ENCODE data around the gene KRTAP4-11. TPM values are rescaled to one million over a fixed set of nuclear protein-coding genes. Genes with fewer than 3 reads are reported as not detected.

KRTAP4-11 gene
- not detected in 2 replicates for total RNA-seq

DNA sequence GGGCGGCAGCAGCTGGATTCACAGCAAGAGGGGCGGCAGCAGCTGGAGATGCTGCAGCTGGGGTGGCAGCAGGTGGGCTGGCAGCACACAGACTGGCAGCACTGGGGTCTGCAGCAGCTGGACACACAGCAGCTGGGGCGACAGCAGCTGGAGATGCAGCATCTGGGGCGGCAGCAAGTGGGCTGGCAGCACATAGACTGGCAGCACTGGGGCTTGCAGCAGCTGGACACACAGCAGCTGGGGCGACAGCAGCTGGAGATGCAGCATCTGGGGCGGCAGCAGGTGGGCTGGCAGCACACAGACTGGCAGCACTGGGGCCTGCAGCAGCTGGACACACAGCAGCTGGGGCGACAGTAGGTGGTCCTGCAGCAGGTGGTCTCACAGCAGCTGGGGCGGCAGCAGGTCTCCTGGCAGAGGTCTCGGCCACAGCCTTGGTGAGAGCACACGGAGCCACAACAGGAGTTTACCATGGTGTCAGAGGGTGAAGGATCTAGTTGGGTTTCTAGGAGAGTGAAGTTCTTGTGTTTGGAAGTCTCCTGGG lies at the start of gene KRTAP4-11:
Gene KRTAP4-11, minus strand, starts transcription at position 528 of the 541 bp plus-strand sequence. Its CDS starts 58 bp downstream, at position 470.

DNA sequence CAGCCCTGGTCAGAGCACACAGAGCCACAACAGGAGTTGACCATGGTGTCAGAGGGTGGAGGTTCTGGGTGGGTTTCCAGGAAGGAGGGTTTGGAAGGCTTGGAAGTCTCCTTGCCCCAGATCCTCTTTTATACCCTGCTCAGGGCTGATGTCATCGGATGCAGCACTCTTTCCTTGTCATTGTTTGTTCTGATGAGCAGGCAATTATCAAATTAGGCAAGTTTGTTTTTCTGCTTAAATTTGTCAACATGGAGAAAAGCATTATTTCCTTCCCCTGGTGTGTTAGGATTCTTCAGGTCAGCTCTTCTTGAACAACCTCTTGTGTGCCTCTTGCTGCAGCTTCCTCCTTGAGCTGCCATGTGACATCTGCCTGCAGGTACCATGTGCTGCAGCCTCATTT lies 42.5 kb upstream of the KRTAP4-11 start, which contains the start of gene KRTAP4-4:
Gene KRTAP4-4, minus strand, starts transcription at position 101 of the 400 bp plus-strand sequence. Its CDS starts 57 bp downstream, at position 44.

DNA sequence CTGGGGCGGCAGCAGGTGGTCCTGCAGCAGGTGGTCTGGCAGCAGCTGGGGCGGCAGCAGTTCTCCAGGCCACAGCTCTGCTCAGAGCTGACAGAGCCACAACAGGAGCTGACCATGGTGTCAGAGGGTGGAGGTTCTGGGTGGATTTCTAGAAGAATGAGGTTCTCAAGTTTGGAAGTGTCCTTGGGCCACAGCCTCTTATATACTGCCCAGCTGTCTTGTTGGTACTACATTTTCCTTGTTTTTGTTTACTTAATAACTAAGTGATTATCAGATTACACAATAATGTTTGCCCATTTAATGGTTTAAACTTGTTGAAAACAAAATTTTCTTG lies 31.4 kb upstream of the KRTAP4-11 start, which contains the start of gene KRTAP4-5:
Gene KRTAP4-5, minus strand, starts transcription at position 174 of the 334 bp plus-strand sequence. Its CDS starts 58 bp downstream, at position 116.

DNA sequence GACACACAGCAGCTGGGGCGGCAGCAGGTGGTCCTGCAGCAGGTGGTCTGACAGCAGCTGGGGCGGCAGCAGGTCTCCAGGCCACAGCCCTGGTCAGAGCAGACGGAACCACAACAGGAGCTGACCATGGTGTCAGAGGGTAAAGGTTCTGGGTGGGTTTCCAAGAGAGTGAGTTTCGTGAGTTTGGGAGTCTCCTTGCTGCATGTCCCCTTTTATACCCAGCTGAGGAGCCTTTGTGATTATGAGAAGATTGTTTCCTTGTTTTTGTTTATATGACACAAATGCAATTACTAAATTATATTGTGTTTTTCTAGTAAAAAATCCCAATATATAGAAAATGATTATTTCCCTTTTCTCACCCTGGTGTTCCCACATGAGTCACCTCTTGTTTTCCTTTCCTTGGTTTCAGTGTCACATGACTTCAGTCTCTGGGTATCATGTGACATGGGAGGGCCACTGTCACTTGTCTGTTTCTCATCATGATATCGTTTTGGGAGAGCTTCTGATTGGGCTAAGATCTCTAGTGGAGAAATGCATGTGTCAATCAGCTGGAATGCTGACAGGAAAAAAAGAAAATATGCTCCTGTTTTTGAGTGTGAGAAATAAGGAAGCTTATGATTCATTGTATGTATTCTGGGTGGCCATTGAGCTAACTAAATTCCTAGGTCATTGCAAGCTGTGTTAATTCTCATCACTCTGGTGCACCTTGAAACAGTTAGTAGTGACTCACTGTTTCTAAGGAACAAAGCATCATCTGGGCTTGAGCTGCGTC lies 22.4 kb upstream of the KRTAP4-11 start, which contains the start of gene KRTAP4-6:
Gene KRTAP4-6, minus strand, starts transcription at position 185 of the 772 bp plus-strand sequence. Its CDS starts 57 bp downstream, at position 128.

DNA sequence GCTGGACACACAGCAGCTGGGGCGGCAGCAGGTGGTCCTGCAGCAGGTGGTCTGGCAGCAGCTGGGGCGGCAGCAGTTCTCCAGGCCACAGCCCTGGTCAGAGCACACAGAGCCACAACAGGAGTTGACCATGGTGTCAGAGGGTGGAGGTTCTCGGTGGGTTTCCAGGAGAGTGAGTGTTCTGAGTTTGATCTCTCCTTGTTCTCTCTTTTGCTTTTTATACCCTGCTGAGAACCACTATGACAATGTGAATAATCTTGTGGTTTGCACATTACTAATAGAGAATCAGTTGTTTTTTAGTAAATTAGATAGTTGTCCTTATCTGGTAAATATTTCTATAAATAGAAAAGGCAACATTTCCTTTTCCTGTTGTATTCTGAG lies 5.8 kb upstream of the KRTAP4-11 start, which contains the start of gene KRTAP4-12:
Gene KRTAP4-12, minus strand, starts transcription at position 192 of the 381 bp plus-strand sequence. Its CDS starts 60 bp downstream, at position 132.

DNA sequence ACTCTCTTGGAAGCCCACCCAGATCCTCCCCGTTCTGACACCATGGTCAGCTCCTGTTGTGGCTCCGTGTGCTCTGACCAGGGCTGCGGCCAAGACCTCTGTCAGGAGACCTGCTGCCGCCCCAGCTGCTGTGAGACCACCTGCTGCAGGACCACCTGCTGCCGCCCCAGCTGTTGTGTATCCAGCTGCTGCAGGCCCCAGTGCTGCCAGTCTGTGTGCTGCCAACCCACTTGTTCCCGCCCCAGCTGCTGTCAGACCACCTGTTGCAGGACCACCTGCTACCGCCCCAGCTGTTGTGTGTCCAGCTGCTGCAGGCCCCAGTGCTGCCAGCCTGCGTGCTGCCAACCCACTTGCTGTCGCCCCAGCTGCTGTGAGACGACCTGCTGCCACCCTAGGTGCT lies 12.8 kb downstream of the KRTAP4-11 start, which contains the start of gene KRTAP4-9:
Gene KRTAP4-9, plus strand, starts transcription at position 43 of the 400 bp plus-strand sequence. Its CDS starts 0 bp downstream, at position 43.

DNA sequence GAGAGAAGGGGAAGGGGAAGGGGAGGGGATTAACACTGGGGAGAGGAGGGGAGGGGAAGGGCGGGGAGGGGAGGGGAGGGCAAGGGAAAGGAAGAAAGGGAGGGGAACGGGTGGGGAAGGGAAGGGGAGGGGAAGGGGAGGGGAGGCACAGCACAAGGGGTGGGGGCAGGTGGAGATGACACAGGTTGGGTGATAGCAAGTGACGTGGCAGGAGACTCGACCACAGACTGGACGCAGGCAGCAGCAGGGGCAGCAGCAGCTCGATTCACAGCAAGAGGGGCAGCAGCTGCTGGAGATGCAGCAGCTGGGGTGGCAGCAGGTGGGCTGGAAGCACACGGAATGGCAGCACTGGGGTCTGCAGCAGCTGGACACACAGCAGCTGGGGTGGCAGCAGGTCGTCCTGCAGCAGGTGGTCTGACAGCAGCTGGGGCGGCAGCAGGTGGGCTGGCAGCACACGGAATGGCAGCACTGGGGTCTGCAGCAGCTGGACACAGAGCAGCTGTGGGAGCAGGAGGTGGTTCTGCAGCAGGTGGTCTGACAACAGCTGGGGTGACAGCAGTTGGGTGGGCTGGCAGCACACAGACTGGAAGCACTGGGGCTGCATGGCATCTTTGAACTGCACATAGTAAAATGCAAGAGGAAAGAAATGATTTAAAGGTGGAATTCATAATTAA lies 16.4 kb downstream of the KRTAP4-11 start, which contains the start of gene KRTAP4-16:
Gene KRTAP4-16, minus strand, starts transcription at position 624 of the 674 bp plus-strand sequence. Its CDS starts 0 bp downstream, at position 624.

DNA sequence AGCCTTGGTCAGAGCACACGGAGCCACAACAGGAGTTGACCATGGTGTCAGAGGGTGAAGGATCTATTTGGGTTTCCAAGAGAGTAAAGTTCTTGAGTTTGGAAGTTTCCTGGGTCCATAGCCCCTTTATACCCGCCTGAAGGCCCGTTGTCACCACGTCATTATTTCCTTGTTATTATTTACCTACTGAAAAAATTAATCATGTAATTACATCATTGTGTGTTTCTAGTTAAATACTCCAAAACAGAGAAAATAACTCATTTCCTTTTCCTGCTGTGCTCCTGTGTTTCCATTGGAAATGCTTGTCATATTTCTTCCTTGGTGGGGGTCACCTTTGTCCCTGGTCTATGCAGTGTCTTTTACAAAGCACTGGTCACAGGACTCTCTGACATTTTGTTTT lies 20.1 kb downstream of the KRTAP4-11 start, which contains the start of gene KRTAP4-8:
Gene KRTAP4-8, minus strand, starts transcription at position 101 of the 400 bp plus-strand sequence. Its CDS starts 58 bp downstream, at position 43.

DNA sequence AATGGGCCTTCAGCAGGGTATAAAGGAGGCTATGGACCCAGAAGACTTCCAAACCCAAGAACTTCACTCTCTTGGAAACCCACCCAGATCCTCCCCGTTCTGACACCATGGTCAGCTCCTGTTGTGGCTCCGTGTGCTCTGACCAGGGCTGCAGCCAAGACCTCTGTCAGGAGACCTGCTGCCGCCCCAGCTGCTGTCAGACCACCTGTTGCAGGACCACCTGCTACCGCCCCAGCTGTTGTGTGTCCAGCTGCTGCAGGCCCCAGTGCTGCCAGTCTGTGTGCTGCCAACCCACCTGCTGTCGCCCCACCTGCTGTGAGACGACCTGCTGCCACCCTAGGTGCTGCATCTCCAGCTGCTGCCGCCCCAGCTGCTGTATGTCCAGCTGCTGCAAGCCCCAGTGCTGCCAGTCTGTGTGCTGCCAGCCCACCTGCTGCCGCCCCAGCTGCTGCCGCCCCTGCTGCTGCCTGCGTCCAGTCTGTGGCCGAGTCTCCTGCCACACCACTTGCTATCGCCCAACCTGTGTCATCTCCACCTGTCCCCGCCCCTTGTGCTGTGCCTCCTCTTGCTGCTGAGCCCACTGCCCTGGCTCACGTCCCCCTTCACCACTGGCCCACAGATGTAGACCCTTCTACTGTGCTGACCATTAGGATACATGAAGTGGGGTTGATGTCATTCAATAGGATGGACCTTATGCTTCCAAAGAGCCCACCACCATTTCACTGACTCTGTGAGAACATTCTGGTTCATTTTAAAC lies 33.9 kb downstream of the KRTAP4-11 start, which contains the start of gene KRTAP4-7:
Gene KRTAP4-7, plus strand, starts transcription at position 51 of the 757 bp plus-strand sequence. Its CDS starts 57 bp downstream, at position 108.

Other genes starting within 250 kb of the KRTAP4-11 start
- gene KRT20, start 233.1 kb downstream of the KRTAP4-11 start, total RNA-seq: not detected in 2 replicates
- gene KRT23, start 180.7 kb downstream of the KRTAP4-11 start, total RNA-seq: not detected in 2 replicates
- not detected in 2 replicates for gene KRT39, start 151.4 kb downstream of the KRTAP4-11 start, total RNA-seq
- not detected in 2 replicates for gene KRT40, start 134.0 kb downstream of the KRTAP4-11 start, total RNA-seq
- gene KRTAP3-3, start 124.2 kb downstream of the KRTAP4-11 start, total RNA-seq: not detected in 2 replicates
- gene KRTAP3-2, start 118.5 kb downstream of the KRTAP4-11 start, total RNA-seq: not detected in 2 replicates
- not detected in 2 replicates for gene KRTAP3-1, start 109.2 kb downstream of the KRTAP4-11 start, total RNA-seq
- gene KRTAP1-5, start 91.2 kb downstream of the KRTAP4-11 start, total RNA-seq: not detected in 2 replicates
- not detected in 2 replicates for gene KRTAP1-4, start 88.2 kb downstream of the KRTAP4-11 start, total RNA-seq
- gene KRTAP1-3, start 83.5 kb downstream of the KRTAP4-11 start, total RNA-seq: not detected in 2 replicates
- not detected in 2 replicates for gene KRTAP1-1, start 76.9 kb downstream of the KRTAP4-11 start, total RNA-seq
- gene KRTAP2-1, start 71.1 kb downstream of the KRTAP4-11 start, total RNA-seq: not detected in 2 replicates
- not detected in 2 replicates for gene KRTAP2-2, start 63.1 kb downstream of the KRTAP4-11 start, total RNA-seq
- not detected in 2 replicates for gene KRTAP2-3, start 58.3 kb downstream of the KRTAP4-11 start, total RNA-seq
- gene KRTAP2-4, start 52.5 kb downstream of the KRTAP4-11 start, total RNA-seq: not detected in 2 replicates
- not detected in 2 replicates for gene KRTAP4-7, start 34.2 kb downstream of the KRTAP4-11 start, total RNA-seq
- not detected in 2 replicates for gene KRTAP4-8, start 20.2 kb downstream of the KRTAP4-11 start, total RNA-seq
- gene KRTAP4-16, start 16.2 kb downstream of the KRTAP4-11 start, total RNA-seq: not detected in 2 replicates
- not detected in 2 replicates for gene KRTAP4-9, start 13.0 kb downstream of the KRTAP4-11 start, total RNA-seq
- gene KRTAP4-12, start 5.8 kb upstream of the KRTAP4-11 start, total RNA-seq: not detected in 2 replicates
- not detected in 2 replicates for gene KRTAP4-6, start 22.2 kb upstream of the KRTAP4-11 start, total RNA-seq
- gene KRTAP4-5, start 31.5 kb upstream of the KRTAP4-11 start, total RNA-seq: not detected in 2 replicates
- gene KRTAP4-4, start 42.4 kb upstream of the KRTAP4-11 start, total RNA-seq: not detected in 2 replicates
- gene KRTAP4-3, start 49.8 kb upstream of the KRTAP4-11 start, total RNA-seq: not detected in 2 replicates
- not detected in 2 replicates for gene KRTAP4-2, start 59.8 kb upstream of the KRTAP4-11 start, total RNA-seq
- gene KRTAP4-1, start 66.5 kb upstream of the KRTAP4-11 start, total RNA-seq: not detected in 2 replicates
- gene KRTAP9-1, start 71.5 kb upstream of the KRTAP4-11 start, total RNA-seq: not detected in 2 replicates
- not detected in 2 replicates for gene KRTAP9-2, start 108.3 kb upstream of the KRTAP4-11 start, total RNA-seq
- not detected in 2 replicates for gene KRTAP9-3, start 114.1 kb upstream of the KRTAP4-11 start, total RNA-seq
- not detected in 2 replicates for gene KRTAP9-8, start 119.6 kb upstream of the KRTAP4-11 start, total RNA-seq
- not detected in 2 replicates for gene KRTAP9-4, start 131.3 kb upstream of the KRTAP4-11 start, total RNA-seq
- not detected in 2 replicates for gene KRTAP9-9, start 137.0 kb upstream of the KRTAP4-11 start, total RNA-seq
- not detected in 2 replicates for gene KRTAP9-6, start 147.0 kb upstream of the KRTAP4-11 start, total RNA-seq
- gene KRTAP9-7, start 157.3 kb upstream of the KRTAP4-11 start, total RNA-seq: not detected in 2 replicates
- gene KRTAP29-1, start 184.5 kb upstream of the KRTAP4-11 start, total RNA-seq: not detected in 2 replicates
- gene KRTAP16-1, start 190.9 kb upstream of the KRTAP4-11 start, total RNA-seq: not detected in 2 replicates
- gene KRTAP17-1, start 197.3 kb upstream of the KRTAP4-11 start, total RNA-seq: not detected in 2 replicates
- not detected in 2 replicates for gene KRT33A, start 232.5 kb upstream of the KRTAP4-11 start, total RNA-seq